K562 (cell line): ENCODE results near the gene ATP6V1G1. TPM values are rescaled to one million over a fixed set of nuclear protein-coding genes. Genes with fewer than 3 reads are reported as not detected.

Source experiments
- HMGN3 ChIP-seq: IDR thresholded peaks from 2 replicates; pipeline ENCODE4 v1.6.1; 2011; ENCODE audit warnings: borderline replicate concordance, low read depth, mild to moderate bottlenecking, mixed read lengths, low read length; ENCODE audit not compliant: insufficient read length; ENCODE audit errors: extremely low read depth
- KLF6 ChIP-seq: fragments of 250-450 bp; sonication (Bioruptor Pico); IDR thresholded peaks from 2 replicates; pipeline ENCODE4 v1.4.0; 2020; ENCODE audit warnings: mild to moderate bottlenecking, moderate library complexity, borderline replicate concordance
- LARP7 ChIP-seq: fragments of 450-650 bp; IDR thresholded peaks from 2 replicates; pipeline ENCODE4 v1.6.1; 2016
- POLR2A ChIP-seq: fragments of 450-650 bp; conservative IDR thresholded peaks from 2 replicates; pipeline ENCODE4 v1.6.1; 2016
- PPARD ChIP-seq: fragments of 250-450 bp; sonication (Bioruptor Pico); IDR thresholded peaks from 2 replicates; pipeline ENCODE4 v1.8.0; 2022; ENCODE audit warnings: inconsistent platforms, mild to moderate bottlenecking, moderate library complexity
- RHOXF2B ChIP-seq: fragments of 250-450 bp; sonication (Bioruptor Pico); conservative IDR thresholded peaks from 2 replicates; pipeline ENCODE4 v1.5.1; 2021
- SAFB2 ChIP-seq: fragments of 200-400 bp; formaldehyde crosslinking; IDR thresholded peaks from 2 replicates; pipeline ENCODE4 v1.6.1; 2018; ENCODE audit warnings: borderline replicate concordance, low read length, low read depth, moderate library complexity; ENCODE audit not compliant: severe bottlenecking
- SRSF3 ChIP-seq: fragments of 200-400 bp; formaldehyde crosslinking; IDR thresholded peaks from 2 replicates; pipeline ENCODE4 v1.6.1; 2016; ENCODE audit warnings: mild to moderate bottlenecking, low read length, moderate library complexity; ENCODE audit not compliant: insufficient read depth
- ZMIZ1 ChIP-seq, 2 experiments: fragments of 150-350 bp in 1 of 2; IDR thresholded peaks; 2 replicates each; pipeline ENCODE4 v1.6.1; 2012 to 2016; ENCODE audit warnings: low read depth in 2 of 2, low read length in 2 of 2, mild to moderate bottlenecking in 1 of 2, moderate library complexity in 1 of 2
- ZNF232 ChIP-seq: sonication (generic); formaldehyde crosslinking; IDR thresholded peaks from 2 replicates; pipeline ENCODE4 v1.8.0; 2022; ENCODE audit warnings: mild to moderate bottlenecking, missing genetic modification reagents
- ZZZ3 ChIP-seq: fragments of 450-650 bp; IDR thresholded peaks from 2 replicates; pipeline ENCODE4 v1.6.1; 2016; ENCODE audit warnings: antibody characterized with exemption, mild to moderate bottlenecking, moderate library complexity
- polyA plus RNA-seq, 8 experiments: library from polyadenylated mRNA; depleted of rRNA in 4 of 8; stranded (reverse) in 5 of 8; unstranded in 3 of 8; fragments of >200 nt; fragmentation: Nextera tagmentation in 2 of 8; fragmentation: Illumina TruSeq in 1 of 8; extraction: Ambion mirVana in 2 of 8; extraction: Trizol in 1 of 8; gene quantifications; 2 replicates each; pipeline versions ENCODE4 v1.2.1 to v1.2.3, GENCODE V29; 2011 to 2014; ENCODE audit warnings: inconsistent platforms in 1 of 8, missing spikeins in 1 of 8
- total RNA-seq, 7 experiments: library from RNA; depleted of rRNA in 6 of 7; stranded (reverse); fragments of >200 nt in 6 of 7; fragmentation: Illumina TruSeq in 2 of 7; extraction: Trizol in 2 of 7; gene quantifications; 2 replicates each; pipeline versions ENCODE4 v1.2.1 to v1.2.3, GENCODE V29; 2011 to 2021; ENCODE audit warnings: low replicate concordance in 1 of 7
- TF ChIP-seq, protein P1 (sequence below), 3 experiments: IDR thresholded peaks in 2 of 3; conservative IDR thresholded peaks in 1 of 3; 2 replicates each; pipeline ENCODE4 v1.5.1; 2011 to 2012; ENCODE audit warnings: low read length in 3 of 3, mild to moderate bottlenecking in 3 of 3, control low read depth in 2 of 3, improper control_type of control experiment in 1 of 3, inconsistent platforms in 1 of 3, low read depth in 1 of 3, mixed read lengths in 1 of 3, moderate library complexity in 1 of 3; ENCODE audit not compliant: insufficient read depth in 2 of 3

ATP6V1G1 gene
- total and polyA plus RNA-seq, 9 of the 15 experiments (the other 6 are each of a cell fraction or from before 2014, with no cell fraction given), result 88.4 to 492 (median 193) TPM

DNA sequence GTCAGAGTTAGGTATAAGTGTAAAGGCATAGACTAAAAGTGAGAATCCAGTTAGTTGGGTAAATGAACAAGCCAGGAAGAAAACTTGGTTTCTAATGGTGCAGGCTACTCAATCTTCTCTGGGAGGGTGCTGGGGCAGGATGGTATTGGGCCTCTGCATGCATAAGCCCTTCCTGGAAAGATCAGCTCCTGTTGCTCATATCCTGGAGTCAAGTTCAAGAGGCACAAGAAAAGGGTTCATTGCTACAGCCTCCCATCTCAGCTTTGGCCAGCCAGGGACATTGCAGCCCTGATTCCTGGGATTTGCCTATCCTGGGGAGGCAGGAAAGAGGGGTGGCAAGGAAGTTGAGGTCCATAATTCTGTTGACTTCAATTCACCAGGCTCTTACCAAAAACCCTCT, 40.7 kb upstream of the ATP6V1G1 start (continued):
- TF ChIP-seq, protein P1, sequence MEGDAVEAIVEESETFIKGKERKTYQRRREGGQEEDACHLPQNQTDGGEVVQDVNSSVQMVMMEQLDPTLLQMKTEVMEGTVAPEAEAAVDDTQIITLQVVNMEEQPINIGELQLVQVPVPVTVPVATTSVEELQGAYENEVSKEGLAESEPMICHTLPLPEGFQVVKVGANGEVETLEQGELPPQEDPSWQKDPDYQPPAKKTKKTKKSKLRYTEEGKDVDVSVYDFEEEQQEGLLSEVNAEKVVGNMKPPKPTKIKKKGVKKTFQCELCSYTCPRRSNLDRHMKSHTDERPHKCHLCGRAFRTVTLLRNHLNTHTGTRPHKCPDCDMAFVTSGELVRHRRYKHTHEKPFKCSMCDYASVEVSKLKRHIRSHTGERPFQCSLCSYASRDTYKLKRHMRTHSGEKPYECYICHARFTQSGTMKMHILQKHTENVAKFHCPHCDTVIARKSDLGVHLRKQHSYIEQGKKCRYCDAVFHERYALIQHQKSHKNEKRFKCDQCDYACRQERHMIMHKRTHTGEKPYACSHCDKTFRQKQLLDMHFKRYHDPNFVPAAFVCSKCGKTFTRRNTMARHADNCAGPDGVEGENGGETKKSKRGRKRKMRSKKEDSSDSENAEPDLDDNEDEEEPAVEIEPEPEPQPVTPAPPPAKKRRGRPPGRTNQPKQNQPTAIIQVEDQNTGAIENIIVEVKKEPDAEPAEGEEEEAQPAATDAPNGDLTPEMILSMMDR (IDR thresholded peaks at IDR 0.05 in 2 of 3, conservative IDR thresholded peaks at IDR 0.05 in 1 of 3; ENCODE audit: insufficient read depth in 2 of 3, low read depth in 1 of 3, low read length in 3 of 3), result no peak
- TF ChIP-seq SAFB2 (no peak), RHOXF2B (CRISPR knock-in tag) (no peak), ZMIZ1 (IDR thresholded peaks at IDR 0.05; ENCODE audit: low read depth in 2 of 2, low read length in 2 of 2) (no peak), ZNF232 (CRISPR knock-in tag) (no peak), LARP7 (no peak), SRSF3 (no peak), POLR2A (no peak), HMGN3 (no peak), KLF6 (CRISPR knock-in tag) (no peak), PPARD (no peak), ZZZ3 (no peak)
